Epithelial cell of esophagus (primary cell): ENCODE measurements around the gene DMBX1.

Experiments used
- DNase-seq: peaks from one replicate; pipeline ENCODE4 v3.0.0; 2010; ENCODE audit warnings: low read depth
- H3K4me3 ChIP-seq: 2 replicates; pipeline ENCODE4 v1.5.1; 2011; ENCODE audit warnings: mild to moderate bottlenecking, low read length, control low read depth
- CTCF ChIP-seq: IDR thresholded peaks from 2 replicates; pipeline ENCODE4 v1.5.1; 2011; ENCODE audit warnings: low read depth, mild to moderate bottlenecking, low read length, control low read depth, inconsistent platforms; ENCODE audit not compliant: insufficient read depth; ENCODE audit errors: missing control alignments

DMBX1 gene

GRCh38 chr1:46525253-46525983 is 35.8 kb downstream of the DMBX1 start:
- no peak overlapping the region for H3K4me3 ChIP-seq
- DNase-seq, result no peak
- no peak for TF ChIP-seq CTCF

GRCh38 chr1:46526013-46526690 is 36.5 kb downstream of the DMBX1 start:
- no peak overlapping the region for H3K4me3 ChIP-seq
- TF ChIP-seq CTCF, result no peak
- DNase-seq, result no peak

GRCh38 chr1:46526691-46527291 is 37.2 kb downstream of the DMBX1 start:
- no peak overlapping the region for H3K4me3 ChIP-seq
- no peak for DNase-seq
- TF ChIP-seq CTCF, result no peak

- H3K4me3 ChIP-seq, result no peak overlapping the region
- peak; percentile 99 for TF ChIP-seq CTCF
- DNase-seq, result peak; percentile 75
These were observed 38.0 kb downstream of the DMBX1 start for GRCh38 chr1:46527474-46528296.

- DNase-seq, result no peak
- TF ChIP-seq CTCF, result no peak
- no peak overlapping the region for H3K4me3 ChIP-seq
These were observed 38.8 kb downstream of the DMBX1 start for GRCh38 chr1:46528297-46528955.

GRCh38 chr1:46529031-46529630 is 39.5 kb downstream of the DMBX1 start:
- DNase-seq, result peak; percentile 75
- H3K4me3 ChIP-seq, result no peak overlapping the region
- no peak for TF ChIP-seq CTCF
